GM12801 (cell line): ENCODE results near the gene ZNF618.

Experiments
- CTCF ChIP-seq: IDR thresholded peaks from one replicate; pipeline ENCODE4 v1.5.1; 2011; ENCODE audit warnings: control low read depth; ENCODE audit not compliant: insufficient read length; ENCODE audit errors: extremely low read depth

ZNF618 gene

GRCh38 chr9:114078021-114078780, 202.1 kb downstream of the ZNF618 start, which contains the start of gene AMBP:
Gene AMBP, minus strand, starts transcription at chr9:114078300. Its CDS starts 91 bp downstream, at chr9:114078209.
- no peak for TF ChIP-seq CTCF

GRCh38 chr9:114078781-114079156, 202.7 kb downstream of the ZNF618 start:
- TF ChIP-seq CTCF, result no peak

DNA sequence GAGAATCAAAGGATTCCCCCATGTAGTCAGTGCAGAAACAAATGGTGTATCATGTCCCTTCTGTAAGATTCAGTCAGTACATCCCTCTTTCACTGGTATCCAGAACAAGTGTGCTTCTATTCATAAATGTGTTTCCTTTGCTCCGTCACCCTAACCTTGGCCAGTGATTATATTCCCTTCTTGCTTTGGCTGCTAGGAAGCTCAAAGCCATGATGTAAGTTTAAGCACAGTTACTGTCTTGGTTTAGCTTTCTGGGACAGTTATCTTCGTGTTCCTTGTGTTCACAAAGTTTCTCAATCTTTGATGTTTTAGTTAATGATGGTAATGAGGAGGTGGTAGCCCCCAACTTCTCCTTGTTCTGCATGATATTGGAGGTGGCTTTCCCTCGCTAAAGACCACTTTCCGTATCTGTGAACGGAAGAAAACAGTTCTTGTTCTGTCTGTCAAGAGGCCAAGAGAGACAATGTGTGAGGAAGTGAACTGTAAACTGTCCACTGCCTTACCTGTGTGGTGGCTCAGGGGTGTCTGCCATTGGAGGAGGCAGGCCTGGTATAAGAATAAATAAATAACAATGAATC, 204.2 kb downstream of the ZNF618 start:
- TF ChIP-seq CTCF, result no peak

GRCh38 chr9:114080773-114081440, 204.8 kb downstream of the ZNF618 start:
- no peak for TF ChIP-seq CTCF

DNA sequence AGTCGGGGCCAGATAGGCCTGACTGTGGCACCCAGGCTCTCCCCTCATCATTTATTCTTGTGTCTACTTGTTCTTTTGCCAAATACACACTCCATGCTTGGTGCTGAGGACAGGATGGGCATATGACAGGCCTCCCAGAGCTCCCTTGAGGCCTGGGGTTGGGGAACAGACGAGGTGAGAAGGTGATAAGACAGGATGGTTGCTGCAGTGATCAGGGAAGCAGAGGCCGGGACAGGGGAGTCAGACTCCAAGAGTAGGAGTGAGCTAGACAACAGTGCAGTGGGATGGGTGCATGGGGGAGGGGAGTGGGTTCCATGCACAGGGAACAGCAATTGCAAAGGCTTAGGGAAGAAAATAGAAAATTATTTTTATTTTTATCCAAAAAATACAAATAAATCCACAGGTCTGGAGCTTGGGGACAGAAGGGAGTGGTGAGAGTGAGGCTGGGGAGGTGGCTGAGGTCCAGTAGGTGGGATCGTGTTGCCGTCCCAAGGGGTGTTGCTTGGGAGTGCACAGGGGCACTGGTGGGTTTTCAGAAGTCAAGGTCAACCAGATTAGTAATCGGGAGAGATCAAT, 205.4 kb downstream of the ZNF618 start:
- TF ChIP-seq CTCF, result no peak

DNA sequence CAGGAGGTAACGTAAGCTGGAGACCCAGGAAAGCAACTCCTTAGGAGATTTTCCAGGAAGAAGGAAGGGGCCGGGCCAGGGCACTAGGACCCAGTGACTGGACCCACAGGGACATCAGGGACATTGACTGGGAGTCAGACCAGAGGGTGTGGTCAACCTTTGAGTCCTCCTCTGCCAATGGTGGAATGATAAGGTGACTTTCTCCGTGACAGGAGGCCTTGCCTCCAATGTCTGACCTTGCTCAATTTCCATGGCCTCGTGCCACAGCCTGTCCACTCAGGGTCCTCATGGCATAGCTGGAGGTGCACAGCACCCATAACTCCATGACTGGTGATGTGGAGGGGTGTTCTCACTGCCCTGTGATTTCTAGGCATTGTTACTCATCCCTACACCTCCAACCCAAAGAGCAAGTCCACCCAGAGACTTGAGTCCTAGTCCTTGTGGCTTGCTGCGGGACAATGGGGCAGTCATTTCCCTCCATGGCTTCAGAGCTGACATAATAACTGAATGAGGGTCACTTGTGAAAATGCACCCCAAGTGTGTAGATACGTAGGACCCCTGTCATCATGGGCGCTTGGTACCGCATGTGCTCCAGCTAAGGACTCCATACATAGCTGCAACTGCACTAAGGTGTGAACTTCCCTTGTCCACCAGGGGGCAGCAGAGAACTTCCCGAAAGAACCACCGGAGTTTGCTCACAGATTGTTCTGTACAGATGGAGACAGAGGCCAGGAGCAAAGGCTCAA, 206.1 kb downstream of the ZNF618 start:
- TF ChIP-seq CTCF, result no peak

DNA sequence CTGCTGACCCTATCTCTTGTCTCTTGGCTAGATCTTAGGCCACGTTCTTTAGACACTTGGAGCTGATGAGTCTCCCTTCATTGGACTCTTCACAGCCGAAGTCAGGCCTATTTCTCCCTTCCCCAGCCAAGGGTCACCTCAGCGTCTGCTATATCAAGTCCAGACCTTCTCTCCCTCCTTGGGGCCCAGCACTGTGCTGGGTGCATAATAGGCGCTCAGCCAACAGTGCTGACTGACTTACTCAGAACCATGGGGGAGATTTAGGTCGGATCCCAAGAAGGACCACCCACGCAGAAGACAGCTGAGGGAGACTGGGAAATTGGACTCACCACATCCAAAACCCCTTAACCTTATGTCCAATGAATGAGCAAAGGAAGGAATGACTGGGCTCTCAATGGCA, 207.6 kb downstream of the ZNF618 start:
- no peak for TF ChIP-seq CTCF
